HEK293 (cell line): ENCODE data around the gene LRP1B.

Experiments
- REST ChIP-seq: fragments of 450-650 bp; formaldehyde crosslinking; IDR thresholded peaks from 2 replicates; pipeline ENCODE4 v1.5.1; 2016; ENCODE audit warnings: missing biosample characterization, missing genetic modification characterization
- ZNF777 ChIP-seq: fragments of 450-650 bp; formaldehyde crosslinking; IDR thresholded peaks from 2 replicates; pipeline ENCODE4 v1.5.1; 2017; ENCODE audit warnings: missing biosample characterization, missing genetic modification characterization, borderline replicate concordance

GRCh38 chr2:140600116-140600515 lies 1530.7 kb downstream of the LRP1B start:
- TF ChIP-seq ZNF777 (tag by site-specific recombination) (no peak), REST (tag by site-specific recombination) (no peak)
